Pons (tissue), 1 donor: ENCODE data around the gene KCNQ2.

Experiments
- DNase-seq: peaks from one replicate; pipeline ENCODE4 v3.0.0-alpha.2; 2016; ENCODE audit warnings: low spot score

The KCNQ2 gene

DNA sequence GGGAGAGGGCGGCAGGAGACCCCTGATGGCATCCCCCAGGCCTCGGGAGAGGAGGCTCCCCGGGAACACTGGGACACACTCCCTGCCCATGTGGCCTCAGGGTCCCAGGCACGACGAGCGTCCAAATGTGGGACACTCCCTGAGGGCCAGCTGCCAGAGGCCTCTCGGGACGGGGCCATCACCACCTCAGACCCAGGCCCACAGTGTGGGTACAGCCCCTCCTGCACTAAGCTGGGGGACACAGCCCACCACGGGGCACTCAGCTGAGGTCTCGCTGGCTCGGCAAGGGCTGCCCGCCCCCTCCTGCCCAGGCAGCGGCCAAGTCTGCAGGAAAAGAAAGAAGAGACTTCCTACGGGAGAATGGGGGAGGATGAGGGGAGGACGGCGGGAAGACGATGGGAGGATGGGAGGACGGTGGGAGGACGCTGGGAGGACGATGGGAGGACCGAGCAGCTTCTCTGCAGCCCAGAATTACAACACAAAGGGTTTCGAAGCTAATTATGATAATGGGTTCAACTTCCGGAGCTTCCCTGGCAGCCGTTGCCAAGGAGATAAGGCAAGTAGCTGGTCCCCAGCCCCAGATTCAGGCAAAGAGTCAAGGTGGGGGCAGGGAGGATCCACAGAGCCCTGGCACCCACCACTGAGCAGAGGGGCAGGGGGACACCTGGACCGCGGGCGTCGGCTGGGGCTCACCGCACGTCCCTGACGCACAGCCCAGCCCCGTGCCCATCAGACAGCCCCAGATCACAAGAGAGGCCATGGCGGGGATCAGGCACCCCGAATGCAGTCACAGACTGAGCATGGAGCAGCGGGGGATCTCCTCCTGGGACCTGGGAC, 17.5 kb downstream of the KCNQ2 start:
- no peak for DNase-seq

DNA sequence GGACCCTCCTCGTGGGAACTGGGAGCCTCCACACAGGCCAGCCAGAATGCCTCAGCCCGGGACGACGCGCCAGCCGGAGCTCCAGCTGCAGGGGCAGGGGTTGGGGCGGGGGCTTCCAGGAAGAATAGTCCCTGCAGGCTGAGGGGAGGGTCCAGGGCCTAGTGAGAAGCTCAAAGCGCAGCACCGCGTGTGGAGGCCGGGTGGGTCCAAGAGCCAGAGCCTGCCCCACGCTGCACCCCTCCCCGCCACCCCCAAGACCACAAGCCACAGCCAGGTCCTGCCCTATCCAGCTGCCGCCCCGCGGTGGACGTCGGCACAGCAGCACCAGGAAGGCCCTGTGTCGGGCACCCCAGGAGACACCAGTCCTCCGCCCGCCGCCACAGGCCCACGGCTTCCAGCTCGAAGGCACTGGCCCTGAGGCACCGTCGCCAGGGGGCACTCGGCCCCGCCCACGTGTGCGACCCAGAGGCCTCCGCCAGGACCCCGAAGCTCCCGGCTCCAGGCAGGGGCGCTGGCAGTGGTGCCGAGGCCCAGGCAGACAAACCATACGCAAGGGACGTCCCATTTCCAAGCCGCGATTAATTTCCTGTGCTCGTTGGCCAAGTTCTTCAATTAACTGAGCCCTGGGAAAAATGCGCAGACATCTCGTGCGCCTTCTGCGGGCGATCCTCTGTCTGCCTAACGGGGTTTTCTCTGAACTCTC, 19.5 kb downstream of the KCNQ2 start:
- no peak for DNase-seq

DNA sequence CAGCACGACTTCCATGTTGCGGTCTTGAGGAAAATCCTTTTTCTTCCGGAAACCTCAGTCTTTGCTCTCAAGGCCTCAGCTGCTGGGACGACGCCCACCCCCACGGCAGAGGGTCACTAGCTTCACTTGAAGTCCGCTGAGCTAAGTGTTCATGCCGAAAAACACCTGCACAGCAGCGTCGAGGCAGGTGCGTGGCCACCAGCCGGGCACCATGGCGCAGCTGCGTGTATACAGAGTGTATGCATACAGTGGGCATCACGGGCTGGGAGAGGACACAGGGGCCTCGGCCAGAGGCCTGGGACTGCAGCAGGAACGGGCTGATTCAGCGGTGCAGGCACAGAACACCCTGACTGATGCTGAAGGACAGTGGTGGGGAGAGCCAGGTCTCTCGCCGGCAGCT, 20.1 kb downstream of the KCNQ2 start:
- no peak for DNase-seq

DNA sequence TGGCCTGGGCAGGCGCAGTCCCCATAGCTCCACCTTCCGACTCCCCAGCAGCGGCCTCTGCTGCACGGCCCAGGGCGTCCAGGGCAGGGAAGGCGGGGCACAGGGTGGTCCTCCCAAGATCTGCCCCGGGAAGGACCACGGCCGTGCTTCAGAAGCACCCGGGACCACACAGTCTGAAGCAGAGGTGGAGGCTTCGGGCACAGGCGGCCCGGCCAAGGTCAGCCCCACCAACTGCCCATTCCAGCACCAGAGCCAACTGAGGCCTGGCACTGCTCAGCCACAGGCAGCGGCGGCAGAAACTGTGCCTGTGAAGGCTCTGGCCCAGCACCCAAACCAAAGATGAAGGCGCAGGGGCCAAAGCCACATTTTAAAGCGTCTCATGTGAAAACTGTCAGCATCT, 20.6 kb downstream of the KCNQ2 start:
- no peak for DNase-seq

DNA sequence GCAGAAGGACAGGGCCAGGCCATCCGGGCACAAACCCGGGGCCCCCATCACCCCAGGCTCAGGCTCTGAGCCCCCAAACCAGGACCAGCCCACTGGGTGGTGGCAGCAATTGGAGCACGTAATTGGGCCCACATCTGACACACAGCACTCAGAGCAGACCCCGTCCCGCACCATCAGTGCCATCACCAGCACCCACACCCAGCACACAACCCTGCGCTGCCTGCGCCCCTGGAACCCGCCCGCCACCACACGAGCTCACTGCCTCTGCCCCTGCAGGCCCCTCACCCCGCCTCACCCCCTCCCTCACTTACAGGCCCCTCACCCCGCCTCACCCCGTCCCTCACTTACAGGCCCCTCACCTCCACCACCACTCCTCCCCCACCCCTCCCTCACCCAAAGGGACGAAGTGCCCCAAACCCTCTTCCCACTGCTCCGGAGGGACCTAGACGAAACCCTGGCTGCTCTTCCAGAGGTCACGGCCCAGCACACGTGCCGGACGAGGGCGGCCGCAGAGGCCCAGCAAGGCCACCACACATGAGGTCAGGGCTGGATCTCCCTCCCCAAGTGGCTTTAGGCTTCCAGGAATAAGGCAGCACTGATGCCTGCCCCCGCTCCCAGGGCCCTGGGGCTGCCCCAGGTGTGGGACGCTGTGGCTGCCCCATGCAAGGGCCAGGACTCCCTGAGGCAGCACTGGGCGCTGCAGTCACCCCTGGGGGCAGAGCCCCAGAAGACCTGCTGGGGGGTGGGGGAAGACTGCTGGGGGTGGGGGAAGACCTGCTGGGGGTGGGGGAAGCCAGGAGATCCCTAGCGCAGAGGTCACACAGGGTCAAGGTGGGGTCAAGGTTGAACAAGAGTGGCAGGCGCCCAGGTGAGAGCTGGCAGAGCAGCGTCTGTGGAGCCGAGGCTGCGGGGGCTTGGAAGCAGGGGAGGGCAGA, 22.4 kb downstream of the KCNQ2 start:
- no peak for DNase-seq

DNA sequence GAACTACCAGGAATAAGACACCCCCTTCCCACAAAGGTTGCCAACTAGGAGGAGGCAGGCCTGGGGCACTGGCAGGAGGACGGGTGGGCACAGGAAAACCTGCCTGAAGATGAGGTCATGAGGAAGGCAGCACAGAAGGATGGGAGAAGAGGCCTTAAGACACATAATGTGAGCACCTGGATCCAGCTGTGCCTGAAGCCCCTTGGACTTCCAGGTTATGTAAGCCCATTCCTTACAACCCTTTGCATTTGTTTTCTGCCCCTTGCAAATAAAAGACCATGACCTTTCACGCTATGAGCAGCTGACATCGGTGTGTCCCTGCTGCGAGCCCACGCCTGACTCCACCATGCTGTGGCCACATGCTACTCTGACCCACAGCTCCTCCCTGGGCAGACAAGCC, 23.4 kb downstream of the KCNQ2 start:
- no peak for DNase-seq

DNA sequence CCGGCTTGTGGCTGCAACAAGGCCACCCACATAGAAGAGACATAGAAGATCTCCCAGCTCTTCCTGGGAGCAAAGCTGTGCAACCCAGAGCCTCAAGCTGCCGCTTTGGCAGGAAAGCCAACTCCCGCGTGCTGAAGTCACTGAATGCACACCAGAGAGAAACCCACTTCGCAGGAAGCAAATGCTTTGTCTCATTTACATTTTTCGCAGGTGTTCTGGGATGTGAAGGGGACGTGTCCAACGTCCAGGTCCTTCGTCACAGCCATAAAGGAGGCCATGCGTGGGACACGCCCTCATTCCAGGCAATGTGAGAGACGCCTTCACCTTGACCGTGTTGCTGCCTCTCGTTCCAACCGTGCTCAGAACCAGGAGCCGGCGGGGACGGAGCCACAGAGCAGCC, 24.4 kb downstream of the KCNQ2 start:
- no peak for DNase-seq

DNA sequence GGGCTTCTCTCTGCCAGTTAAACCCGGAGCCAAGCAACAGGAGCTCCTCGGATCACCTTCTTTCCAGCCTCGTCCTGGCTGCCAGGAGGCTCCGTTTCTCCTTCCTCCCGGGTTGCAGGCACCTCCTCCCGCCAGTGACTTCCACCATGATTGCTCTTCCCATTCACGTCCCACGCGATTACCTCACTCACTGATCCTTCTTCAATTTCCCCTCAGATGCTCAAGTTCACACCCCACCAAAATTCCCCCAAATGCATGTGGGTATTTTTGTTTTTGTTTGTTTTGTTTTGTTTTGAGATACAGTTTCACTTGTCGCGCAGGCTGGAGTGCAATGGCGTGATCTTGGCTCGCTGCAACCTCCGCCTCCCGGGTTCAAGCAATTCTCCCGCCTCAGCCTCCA, 25.1 kb downstream of the KCNQ2 start:
- no peak for DNase-seq

DNA sequence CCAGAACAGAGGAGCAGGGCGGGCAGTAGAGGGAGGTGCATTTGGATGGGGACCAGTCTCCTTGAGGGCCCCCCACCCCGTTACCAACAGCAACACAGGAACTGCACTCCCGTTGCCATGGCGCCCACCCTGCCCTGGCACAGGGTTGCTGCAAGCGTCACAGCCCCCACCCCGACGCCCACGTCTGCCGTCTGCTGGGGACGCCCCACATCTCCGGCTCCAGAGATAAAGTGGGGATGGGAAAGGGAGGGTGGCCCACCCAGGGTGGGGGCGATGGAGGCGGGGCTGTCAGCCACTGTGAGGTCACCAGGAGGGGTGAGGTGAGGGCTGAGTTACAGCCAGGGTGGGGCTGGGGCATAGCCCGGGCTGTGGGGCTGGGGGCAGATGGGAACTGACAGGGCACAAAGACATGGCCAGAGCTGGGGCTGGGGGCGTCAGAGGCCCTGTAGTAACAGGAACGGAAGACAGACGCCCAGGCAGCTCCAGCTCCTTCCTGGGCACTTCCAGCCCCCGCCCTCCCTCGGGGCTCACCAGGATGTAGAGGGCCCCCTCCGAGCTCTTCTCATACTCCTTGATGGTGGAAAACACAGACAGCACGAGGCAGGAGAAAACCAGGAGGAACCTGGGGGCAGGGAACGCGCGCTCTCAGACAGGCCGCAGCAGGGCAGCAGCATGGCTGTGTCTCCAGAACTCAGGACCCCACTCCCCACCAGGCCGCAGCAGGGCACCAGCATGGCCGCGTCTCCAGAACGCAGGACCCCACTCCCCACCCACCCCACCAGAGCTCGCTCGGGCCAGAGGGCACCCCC, 26.0 kb downstream of the KCNQ2 start:
- no peak for DNase-seq

DNA sequence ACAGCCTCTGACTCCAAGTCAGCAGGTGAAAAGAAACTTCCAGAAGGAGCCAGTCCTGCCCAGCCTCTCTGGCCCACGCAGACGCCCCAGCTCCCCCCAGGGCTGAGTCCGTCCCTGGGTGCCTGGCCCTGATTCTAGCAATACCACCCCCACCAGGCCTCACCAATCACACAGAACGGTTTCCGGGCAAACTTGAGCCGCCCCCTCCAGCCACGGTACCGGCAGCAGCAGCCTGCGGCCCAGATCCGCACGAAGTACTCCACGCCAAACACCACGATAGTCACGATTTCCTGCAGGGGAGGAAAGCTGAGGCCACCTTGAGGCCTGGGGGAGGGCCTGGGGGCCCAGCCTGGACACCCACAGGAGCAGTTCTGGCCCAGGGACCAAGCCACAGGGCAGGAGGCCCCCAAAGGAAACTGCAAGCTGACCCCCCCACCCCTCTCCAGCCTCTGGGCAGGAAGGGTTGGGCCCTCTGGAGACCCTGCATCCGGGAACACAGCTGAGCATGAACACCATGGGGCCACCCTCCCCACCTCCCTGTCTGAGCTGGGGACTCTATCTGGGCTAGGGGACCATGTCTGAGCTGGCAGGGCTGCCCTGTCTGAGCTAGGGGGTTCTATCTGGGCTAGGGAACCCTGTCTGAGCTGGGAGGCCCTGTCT, 27.2 kb downstream of the KCNQ2 start:
- no peak for DNase-seq

DNA sequence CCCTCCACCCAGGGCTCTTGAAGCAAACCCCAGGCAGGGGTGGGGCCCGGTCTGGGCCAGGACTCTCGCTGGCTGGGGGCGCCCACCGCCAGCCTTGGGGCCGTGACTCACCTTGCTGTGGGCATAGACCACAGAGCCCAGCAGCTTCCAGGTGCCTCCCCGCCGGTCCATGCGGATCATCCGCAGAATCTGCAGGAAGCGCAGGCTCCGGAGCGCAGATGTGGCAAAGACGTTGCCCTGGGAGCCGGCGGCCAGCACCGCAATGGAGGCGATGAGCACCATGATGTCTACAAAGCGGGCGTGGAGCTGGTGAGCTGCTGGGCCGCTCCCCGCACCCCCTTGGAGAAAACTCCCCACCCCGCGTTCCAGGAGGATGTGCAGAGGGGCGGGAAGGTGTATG, 27.9 kb downstream of the KCNQ2 start:
- DNase-seq: no peak

DNA sequence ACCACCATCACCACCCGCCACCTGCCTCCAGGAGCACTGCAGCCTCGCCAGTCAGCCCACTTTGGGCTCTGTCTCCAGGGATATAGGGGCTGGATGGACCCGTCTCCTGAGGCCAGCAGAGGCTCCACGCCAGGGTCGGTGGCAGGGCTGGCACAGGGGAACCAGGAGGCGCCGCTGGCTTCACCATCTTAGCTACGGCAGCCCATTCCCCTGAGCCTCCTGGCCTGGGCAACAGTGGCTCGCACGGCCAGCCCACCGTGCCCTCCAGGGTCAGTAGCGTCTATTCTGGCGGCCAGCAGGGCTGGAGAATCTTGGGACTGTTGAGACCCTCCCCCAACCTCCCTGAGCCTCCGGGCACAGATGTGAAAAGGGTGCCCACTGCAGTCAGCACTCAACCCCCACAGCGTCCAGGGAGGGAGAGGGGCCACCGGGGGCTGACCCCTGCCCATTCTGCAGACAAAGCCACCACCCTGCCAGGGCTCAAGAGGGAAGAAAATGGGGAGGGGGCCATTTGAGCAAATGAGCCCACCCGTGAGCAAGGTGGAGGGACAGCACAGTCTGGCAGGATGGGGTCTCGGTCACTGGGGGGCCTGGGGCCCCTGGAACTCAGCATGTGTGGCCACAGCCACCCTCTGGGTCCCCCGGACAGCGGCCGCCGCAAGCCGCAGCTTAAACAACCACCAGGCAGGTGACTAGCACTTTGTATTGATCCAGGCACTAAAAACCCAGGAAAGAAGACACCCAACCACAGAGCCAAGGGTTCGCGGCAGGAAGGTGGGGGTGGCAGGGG, 28.7 kb downstream of the KCNQ2 start:
- no peak for DNase-seq

DNA sequence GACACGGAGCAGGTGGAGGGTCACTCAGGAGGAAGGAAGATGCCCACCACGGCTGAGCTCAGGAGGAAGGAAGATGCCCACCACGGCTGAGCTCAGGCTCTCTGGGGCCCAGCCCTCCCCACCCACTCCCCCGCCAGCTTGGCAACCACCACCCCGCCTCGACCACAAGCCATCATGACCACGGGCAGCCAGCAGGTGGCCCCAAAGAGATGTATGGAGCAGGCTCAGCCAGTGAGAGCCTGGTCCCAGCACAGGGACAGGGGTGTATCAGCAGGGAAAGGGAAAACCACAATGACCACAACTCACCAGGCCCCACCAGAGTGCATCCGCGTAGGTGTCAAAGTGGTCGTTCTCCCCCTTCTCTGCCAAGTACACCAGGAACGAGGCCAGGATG, 30.4 kb downstream of the KCNQ2 start:
- DNase-seq: no peak

DNA sequence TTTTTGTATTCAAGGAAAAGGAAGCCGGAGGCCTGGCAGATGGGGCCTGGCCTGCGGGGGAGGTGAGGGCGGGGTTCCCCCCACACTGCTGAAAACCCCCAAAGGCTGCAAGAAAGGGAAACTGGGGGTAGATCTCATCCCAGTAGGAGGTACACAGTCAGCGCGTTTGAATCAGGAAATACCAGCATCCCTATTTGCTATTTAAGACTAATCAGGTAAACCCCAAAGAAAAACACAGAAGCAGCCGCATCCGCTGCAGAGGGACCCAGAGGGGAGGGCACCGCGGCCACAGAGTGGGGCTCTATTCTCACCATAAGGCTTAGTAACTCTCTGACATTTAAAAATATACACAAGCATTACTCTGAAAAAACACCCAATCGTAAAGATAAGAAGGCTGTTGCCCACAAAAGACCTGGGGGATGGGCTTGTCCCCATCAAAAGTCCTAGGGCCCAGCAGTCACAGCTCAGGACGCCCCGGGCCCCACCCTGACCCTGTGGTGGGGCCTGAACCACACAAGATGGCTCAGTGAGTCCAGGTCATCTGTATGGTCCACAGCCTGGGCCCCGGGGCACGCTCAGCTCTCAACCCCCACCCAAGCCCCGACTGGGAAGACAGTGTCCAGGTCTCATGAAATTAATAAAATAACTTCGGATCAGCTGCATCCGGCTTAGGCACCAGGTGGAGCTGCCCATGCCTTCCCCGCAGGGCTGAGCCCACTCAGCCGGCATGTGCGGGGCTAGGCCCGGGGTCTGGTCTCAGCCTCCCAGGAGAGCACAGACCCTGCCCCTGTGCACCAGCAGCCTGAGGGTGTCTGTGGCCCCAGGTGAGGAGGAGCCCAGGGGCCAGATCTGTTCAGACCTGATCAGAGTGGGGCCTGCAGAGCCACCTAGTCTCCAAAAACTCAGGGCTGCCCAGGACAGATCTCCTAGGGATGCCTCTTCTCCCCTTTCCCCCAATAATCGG, 31.0 kb downstream of the KCNQ2 start:
- no peak for DNase-seq

DNA sequence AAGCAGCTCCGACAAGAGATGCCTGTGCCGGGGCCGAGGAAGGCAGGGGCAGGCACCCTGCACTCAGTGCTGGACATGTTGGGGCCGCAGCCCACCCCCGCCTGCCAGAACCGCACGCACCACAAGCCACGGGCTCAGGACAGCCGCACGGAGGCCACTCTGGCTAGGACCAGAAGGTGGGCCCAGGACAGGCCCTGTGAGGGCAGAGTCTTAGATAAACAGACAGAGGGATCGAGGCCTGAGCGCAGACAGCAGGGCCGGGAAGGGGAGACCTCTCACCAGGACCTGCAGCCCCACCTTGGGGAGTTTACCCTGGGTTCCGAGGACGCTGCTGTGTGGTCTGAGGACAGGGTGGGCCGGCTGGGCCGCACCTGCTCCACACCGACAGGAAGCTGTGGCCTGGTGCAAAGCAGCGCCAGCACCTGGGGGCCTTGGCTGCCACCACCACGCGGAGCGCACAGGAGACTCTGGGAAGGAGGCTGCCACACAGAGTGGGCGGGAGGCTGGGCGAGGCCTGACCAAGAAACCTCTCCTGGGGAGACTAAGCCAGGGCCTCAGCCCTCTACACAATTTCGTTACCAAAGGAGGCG, 32.0 kb downstream of the KCNQ2 start:
- DNase-seq: no peak

DNA sequence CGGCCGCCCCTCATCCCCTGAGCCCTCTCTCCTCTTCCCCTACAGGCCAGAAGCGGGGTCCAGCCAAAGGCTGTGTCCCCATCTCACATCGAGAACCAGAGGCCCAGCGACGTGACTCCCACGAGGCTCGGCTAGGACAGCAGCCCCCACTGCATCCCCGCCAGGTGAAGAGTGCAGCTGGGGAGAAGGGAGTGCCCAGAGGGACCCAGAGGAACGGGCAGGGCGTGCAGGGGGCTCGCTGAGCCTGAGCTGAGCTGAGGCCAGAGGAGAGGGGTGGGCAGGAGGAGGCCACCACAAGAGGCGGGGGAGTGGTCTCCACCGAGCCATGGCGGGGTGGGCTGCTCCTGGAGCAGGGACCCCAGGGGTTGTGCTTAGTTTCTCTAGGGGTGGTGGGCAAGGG, 32.6 kb downstream of the KCNQ2 start:
- DNase-seq: no peak

DNA sequence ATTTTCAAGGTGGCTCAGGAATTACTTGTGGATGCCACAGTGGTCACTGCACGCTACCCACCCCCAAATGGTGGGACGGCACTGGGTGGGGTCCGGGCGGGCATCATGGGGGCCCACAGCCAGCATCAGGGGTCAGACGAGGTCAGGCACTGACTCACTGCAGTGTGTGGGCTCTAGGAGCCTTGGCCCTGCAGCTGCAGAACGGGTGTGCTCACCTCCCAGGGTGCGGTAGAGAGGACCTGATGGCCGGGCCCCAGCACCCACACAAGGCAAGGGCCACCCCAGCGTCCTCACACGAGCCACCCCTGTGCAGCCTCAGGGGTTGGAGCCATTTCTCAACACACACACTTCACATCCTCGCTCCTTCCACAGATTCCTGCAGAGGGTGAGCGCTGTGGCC, 34.3 kb downstream of the KCNQ2 start:
- DNase-seq: no peak

DNA sequence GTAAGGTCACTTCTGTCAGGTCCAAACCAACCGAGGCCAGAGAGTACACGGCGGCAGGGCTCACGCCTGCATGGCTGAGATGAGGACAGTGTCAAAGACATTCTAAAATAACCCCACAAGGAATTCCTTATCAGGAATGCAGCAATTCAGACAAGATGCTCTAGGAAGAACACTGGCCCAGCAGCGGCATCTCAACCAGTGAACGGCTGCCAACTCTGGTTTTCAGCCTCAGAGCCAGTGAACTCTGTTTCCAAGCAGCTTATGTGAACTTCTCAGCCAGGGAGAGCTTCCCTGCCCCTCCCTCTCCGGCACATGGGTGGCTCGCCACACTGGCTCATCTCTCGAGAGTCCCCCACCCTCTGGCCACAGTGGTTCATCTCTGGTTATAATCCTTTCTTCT, 36.9 kb downstream of the KCNQ2 start:
- no peak for DNase-seq
